PC-3 (cell line): ENCODE results near the gene NFIC.

Source experiments
- CTCF ChIP-seq: fragments of 300-600 bp; sonication (generic); conservative IDR thresholded peaks from 2 replicates; pipeline ENCODE4 v1.5.1; 2017; ENCODE audit warnings: antibody characterized with exemption, low read depth, mild to moderate bottlenecking, low read length
- EZH2 ChIP-seq: fragments of 300-600 bp; sonication (generic); IDR thresholded peaks from one replicate; pipeline ENCODE4 v1.6.1; 2017; ENCODE audit warnings: antibody characterized with exemption, mild to moderate bottlenecking, low read length; ENCODE audit not compliant: unreplicated experiment
- EZH2phosphoT487 ChIP-seq: fragments of 300-600 bp; sonication (generic); IDR thresholded peaks from 2 replicates; pipeline ENCODE4 v1.6.1; 2018; ENCODE audit warnings: mild to moderate bottlenecking, antibody characterized with exemption, low read length, borderline replicate concordance

DNA sequence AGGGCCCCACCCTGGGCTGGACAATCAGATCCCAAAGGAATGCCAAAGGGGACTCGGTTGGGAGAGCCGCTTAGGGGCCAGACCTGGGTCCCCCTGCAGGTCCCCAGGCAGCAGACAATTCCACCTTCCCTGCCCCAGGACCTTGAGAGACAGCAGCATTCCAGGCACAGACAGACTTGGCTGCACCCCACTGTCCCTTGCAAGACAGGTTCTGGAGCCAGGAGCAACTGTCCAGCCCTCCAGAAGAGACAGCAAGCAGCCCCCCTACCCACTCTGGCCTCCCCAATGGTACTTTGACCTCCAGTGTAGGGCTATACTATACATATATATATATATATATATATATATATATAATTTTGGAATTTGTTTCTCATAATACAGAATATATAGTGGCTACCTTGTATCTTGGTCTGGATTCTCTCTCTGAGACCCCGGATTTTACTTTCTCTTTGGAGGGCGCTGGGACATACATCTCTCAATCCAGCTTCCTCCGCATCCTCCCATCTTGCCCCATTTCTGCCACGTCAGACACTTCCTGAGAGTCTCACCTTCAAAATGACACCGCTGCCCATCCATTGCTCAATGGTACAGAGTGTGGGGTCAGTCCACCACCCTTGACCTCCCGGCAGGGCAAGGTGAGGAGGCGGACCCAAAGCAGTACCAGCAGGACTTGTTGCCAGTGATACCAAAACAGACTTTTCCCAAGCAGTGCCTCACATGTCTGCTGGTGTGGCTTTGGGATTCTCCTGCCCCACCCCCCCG, 101.2 kb downstream of the NFIC start:
- TF ChIP-seq CTCF, result no peak
- no peak for TF ChIP-seq EZH2phosphoT487
- TF ChIP-seq EZH2, result no peak
